Stimulated activated CD8-positive, alpha-beta memory T cell treated with anti-CD3 and anti-CD28 coated beads, Interleukin-7, amount 100 ng/mL, for 4 hours (primary cell): ENCODE measurements around the gene PSRC1.

Experiments used
- DNase-seq, 2 donors: peaks; one replicate each; pipeline ENCODE4 v3.0.0-alpha.2; 2020; ENCODE audit warnings: low read depth in 2 of 2

Gene PSRC1

DNA sequence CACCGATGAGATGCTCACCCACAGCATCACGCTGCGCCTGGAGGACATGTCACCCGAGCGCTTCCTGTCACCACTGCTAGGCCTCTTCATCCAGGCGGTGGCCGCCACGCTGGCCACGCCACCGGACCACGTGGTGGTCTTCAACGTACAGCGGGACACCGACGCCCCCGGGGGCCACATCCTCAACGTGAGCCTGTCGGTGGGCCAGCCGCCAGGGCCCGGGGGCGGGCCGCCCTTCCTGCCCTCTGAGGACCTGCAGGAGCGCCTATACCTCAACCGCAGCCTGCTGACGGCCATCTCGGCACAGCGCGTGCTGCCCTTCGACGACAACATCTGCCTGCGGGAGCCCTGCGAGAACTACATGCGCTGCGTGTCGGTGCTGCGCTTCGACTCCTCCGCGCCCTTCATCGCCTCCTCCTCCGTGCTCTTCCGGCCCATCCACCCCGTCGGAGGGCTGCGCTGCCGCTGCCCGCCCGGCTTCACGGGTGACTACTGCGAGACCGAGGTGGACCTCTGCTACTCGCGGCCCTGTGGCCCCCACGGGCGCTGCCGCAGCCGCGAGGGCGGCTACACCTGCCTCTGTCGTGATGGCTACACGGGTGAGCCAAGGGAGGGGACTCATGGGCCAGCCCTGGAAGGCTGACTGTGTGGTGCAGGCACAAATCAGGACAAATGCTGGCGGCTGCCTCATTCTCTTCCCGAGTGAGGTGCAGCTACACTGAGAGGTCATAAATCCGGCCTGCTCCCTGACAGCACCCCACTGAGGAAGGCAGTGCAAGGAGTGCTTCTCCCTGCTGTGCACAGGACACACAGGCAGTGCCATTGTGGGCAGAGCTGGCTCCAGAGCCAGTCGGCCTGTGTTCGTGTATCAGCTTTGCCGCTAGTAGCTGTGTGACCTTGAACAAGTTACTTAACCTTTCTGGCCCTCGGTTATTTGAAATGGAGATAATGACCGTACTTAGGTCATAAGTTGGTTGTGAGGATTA, 24.2 kb downstream of the PSRC1 start:
- no peak for DNase-seq

GRCh38 chr1:109257682-109258421, 25.1 kb downstream of the PSRC1 start:
- no peak for DNase-seq

DNA sequence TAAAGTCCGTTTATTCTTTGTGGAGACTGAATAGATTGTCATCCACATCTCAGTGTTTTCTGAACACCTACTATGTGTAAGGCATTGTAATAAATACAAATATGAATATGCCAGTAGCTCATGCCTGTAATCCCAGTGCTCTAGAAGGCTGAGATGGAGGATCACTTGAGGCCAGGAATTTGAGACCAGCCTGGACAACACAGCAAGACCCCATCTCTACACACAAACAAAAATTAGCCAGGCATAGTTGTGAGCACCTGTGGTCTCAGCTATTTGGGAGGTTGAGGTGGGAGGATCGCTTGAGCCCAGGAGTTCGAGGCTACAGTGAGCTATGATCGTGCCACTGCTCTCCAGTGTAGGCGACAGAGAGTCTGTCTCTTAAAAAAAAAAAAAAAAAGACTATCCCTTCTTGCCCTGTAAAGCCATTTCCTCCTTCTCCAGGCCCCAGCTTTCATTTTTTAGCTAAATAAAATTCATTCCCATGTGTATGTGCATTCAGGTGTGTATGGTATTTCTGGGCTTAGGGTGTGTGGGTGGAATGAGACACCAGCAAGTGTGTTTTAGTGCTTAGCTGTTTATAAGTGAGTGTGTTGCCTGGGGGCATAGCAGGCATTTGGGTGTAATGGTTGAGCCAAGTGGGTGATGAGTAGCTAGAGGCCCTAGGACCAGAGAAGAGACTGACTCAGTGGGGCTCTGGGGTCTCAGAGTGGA, 25.8 kb downstream of the PSRC1 start:
- no peak for DNase-seq

DNA sequence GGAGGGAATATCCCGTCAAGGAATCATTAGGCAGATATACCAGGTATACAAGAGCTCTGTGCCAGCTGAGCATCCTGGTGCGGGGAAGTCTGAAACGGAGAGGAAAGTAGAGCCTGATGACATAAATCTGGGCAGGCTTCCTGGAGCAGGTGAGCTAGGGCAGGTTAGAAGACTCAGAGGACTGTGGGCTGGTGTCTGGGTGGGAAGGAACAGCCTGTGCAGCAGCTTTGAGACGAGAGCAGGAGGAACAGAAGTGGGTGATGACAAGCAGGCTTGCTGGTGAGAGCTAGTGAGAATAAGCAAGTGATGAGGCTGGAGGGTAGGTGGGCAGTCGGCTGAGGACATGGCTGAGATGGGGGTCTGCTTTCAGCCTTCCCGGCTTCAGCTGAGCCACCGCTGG, 26.9 kb downstream of the PSRC1 start:
- DNase-seq = no peak

DNA sequence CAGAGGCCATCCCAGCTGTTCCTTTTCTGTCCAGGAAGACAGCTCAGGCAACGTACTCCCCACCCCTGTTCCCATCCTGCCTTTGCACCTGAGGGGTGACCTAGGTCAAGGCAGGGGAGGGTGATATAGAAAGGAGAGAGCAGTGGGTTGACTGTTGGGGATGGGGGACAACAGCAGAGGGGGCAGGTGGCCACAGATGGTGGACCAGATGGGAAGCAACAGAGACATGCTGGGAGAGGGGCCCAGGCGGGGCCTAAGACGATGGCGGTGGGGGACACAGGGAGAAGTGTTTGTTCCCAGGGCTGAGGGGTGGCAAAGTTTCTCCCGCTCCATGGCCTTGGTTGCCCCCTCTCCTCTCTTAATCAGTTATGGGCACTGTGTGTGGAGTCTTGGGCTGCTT, 27.3 kb downstream of the PSRC1 start:
- DNase-seq = no peak

DNA sequence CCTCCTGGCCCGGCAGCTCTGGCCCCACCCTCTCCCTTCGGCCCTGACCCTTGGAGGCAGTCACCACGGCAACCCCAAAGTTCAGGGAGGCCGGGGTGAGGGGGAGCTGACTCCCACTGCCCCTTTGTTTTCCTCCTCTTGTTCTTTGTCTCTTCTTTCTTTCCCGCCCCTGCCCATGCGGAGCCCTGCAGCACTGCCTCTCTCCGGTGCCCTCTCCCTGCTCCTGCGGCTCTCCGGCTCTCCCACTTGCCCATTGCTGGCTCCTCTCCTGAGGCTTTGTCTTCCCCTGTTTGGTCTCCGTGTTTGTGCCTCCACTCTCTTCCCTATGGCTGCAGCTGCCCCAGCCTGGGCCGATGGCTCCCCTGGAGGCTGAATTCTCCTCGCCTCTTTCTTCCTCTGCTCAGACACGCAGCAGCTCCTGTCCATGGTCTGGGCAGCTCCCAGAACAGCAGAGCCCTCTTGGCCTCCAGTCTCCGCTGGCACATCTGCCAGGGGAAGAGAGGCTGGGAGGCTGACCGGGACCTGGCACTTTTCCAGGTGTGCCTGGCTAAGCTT, 27.8 kb downstream of the PSRC1 start:
- no peak for DNase-seq

- DNase-seq = no peak
These were observed 28.3 kb downstream of the PSRC1 start for GRCh38 chr1:109254621-109255096.

GRCh38 chr1:109253803-109254620, 28.9 kb downstream of the PSRC1 start:
- no peak for DNase-seq

- no peak for DNase-seq
These were observed 29.8 kb downstream of the PSRC1 start for GRCh38 chr1:109252893-109253802.

GRCh38 chr1:109252167-109252892, 30.6 kb downstream of the PSRC1 start:
- DNase-seq = no peak

- DNase-seq = no peak
These were observed 31.4 kb downstream of the PSRC1 start for GRCh38 chr1:109251277-109252166.

DNA sequence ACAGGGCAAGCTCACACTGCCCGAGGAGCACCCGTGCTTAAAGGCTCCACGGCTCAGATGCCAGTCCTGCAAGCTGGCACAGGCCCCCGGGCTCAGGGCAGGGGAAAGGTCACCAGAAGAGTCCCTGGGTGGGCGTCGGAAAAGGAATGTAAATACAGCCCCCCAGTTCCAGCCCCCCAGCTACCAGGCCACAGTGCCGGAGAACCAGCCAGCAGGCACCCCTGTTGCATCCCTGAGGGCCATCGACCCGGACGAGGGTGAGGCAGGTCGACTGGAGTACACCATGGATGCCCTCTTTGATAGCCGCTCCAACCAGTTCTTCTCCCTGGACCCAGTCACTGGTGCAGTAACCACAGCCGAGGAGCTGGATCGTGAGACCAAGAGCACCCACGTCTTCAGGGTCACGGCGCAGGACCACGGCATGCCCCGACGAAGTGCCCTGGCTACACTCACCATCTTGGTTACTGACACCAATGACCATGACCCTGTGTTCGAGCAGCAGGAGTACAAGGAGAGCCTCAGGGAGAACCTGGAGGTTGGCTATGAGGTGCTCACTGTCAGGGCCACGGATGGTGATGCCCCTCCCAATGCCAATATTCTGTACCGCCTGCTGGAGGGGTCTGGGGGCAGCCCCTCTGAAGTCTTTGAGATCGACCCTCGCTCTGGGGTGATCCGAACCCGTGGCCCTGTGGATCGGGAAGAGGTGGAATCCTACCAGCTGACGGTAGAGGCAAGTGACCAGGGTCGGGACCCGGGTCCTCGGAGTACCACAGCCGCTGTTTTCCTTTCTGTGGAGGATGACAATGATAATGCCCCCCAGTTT, 32.3 kb downstream of the PSRC1 start:
- no peak for DNase-seq

- no peak for DNase-seq
These were observed 33.1 kb downstream of the PSRC1 start for GRCh38 chr1:109249654-109250401.

GRCh38 chr1:109248797-109249629, 33.9 kb downstream of the PSRC1 start, which contains the start of gene CELSR2:
Gene CELSR2 (plus strand): TSS chr1:109249539. CDS start chr1:109250080, 541 bp downstream.
- peak in 1 of 2 donors; percentile 39 for DNase-seq

DNA sequence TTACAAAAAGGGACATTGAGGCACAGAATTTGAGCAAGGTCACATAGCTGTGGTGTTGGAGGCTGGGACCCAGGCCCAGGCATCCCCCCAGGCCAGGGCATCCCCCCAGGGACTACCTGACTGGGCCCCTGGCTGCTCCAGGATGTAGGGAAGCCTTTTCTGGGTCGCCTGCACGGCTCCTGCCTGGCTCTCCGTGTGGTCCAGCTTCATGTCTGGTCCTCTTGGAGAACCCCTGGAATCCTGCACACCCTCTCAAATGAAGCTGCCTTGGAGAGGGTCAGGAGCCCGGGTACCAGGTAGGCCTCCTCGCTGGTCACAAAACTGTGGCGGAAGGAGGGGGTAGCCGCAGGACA, 34.5 kb downstream of the PSRC1 start:
- no peak for DNase-seq
